SK-N-SH (cell line): ENCODE measurements around the gene CDHR3. TPM values are rescaled to one million over a fixed set of nuclear protein-coding genes. Genes with fewer than 3 reads are reported as not detected.

Experiments
- CTCF ChIA-PET: fragments of 300-600, 350-600 bp; formaldehyde crosslinking; extraction: SDS; loops from one replicate; lab custom pipeline; 2021; lab: Yijun Ruan, JAX
- POLR2A ChIA-PET: fragments of 350-600 bp; sonication (Branson Sonifier 250); formaldehyde crosslinking; extraction: SDS; loops from one replicate; lab custom pipeline; 2020; ENCODE audit warnings: antibody characterized with exemption, inconsistent platforms; lab: Yijun Ruan, JAX
- DNase-seq: peaks from one replicate; pipeline ENCODE4 v3.0.0; 2012
- H2AFZ ChIP-seq: fragments of 200-600 bp; sonication (generic); 2 replicates; pipeline ENCODE4 v1.8.1; 2016; ENCODE audit warnings: antibody characterized with exemption, mild to moderate bottlenecking, low read depth
- H3F3A ChIP-seq: fragments of 200-600 bp; sonication (generic); replicated peaks from 2 replicates; pipeline ENCODE3; 2016; ENCODE audit warnings: antibody characterized with exemption, mild to moderate bottlenecking; ENCODE audit not compliant: insufficient read depth
- H3K27ac ChIP-seq, 2 experiments: fragments of 200-500 bp in 1 of 2; fragments of 200-600 bp in 1 of 2; sonication (Bioruptor generic) in 1 of 2; sonication (generic), shearing (Covaris generic) in 1 of 2; 2 replicates each; pipeline versions ENCODE4 v1.5.1 to v1.6.1; 2014 to 2016; ENCODE audit warnings: low read depth in 2 of 2, inconsistent platforms in 1 of 2, low read length in 1 of 2, mild to moderate bottlenecking in 1 of 2, mixed read lengths in 1 of 2
- H3K27me3 ChIP-seq: fragments of 200-600 bp; sonication (generic), shearing (Covaris generic); 2 replicates; pipeline ENCODE4 v1.6.1; 2016; ENCODE audit warnings: mixed run types; ENCODE audit not compliant: insufficient read depth
- H3K36me3 ChIP-seq, 2 experiments: fragments of 200-500 bp in 1 of 2; fragments of 200-600 bp in 1 of 2; sonication (Bioruptor generic) in 1 of 2; sonication (generic) in 1 of 2; replicated peaks in 1 of 2; 2 replicates each; pipeline versions ENCODE3 to v1.5.1; 2014 to 2016; ENCODE audit warnings: low read length in 1 of 2, mild to moderate bottlenecking in 1 of 2; ENCODE audit not compliant: insufficient read depth in 2 of 2, control insufficient read depth in 1 of 2
- H3K4me1 ChIP-seq, 2 experiments: fragments of 200-500 bp in 1 of 2; fragments of 200-600 bp in 1 of 2; sonication (Bioruptor generic) in 1 of 2; sonication (generic), shearing (Covaris generic) in 1 of 2; 2 replicates each; pipeline versions ENCODE4 v1.5.1 to v1.6.1; 2014 to 2016; ENCODE audit warnings: low read depth in 1 of 2, low read length in 1 of 2, mixed run types in 1 of 2; ENCODE audit not compliant: insufficient read depth in 2 of 2, control insufficient read depth in 1 of 2
- H3K4me2 ChIP-seq: fragments of 200-600 bp; sonication (generic), shearing (Covaris generic); 2 replicates; pipeline ENCODE4 v1.6.1; 2017; ENCODE audit warnings: mixed run types
- H3K4me3 ChIP-seq, 2 experiments: fragments of 200-500 bp in 1 of 2; fragments of 200-600 bp in 1 of 2; sonication (Bioruptor generic) in 1 of 2; sonication (generic), shearing (Covaris generic) in 1 of 2; 2 replicates each; pipeline versions ENCODE4 v1.5.1 to v1.8.1; 2014 to 2016; ENCODE audit warnings: low read depth in 2 of 2, inconsistent platforms in 1 of 2, low read length in 1 of 2, mild to moderate bottlenecking in 1 of 2, mixed read lengths in 1 of 2, moderate library complexity in 1 of 2
- H3K79me2 ChIP-seq: fragments of 200-600 bp; sonication (generic); 2 replicates; pipeline ENCODE4 v1.8.1; 2017; ENCODE audit warnings: mild to moderate bottlenecking; ENCODE audit not compliant: insufficient read depth
- H3K9ac ChIP-seq: fragments of 200-600 bp; sonication (generic); 2 replicates; pipeline ENCODE4 v1.6.1; 2017; ENCODE audit warnings: mixed run types
- H3K9me2 ChIP-seq: fragments of 200-600 bp; sonication (generic); 2 replicates; pipeline ENCODE4 v1.6.1; 2017; ENCODE audit warnings: mixed run types
- H3K9me3 ChIP-seq: fragments of 200-600 bp; sonication (generic); 2 replicates; pipeline ENCODE4 v1.6.1; 2017; ENCODE audit warnings: mixed run types, mild to moderate bottlenecking, moderate library complexity
- H4K20me1 ChIP-seq: fragments of 200-600 bp; sonication (generic); 2 replicates; pipeline ENCODE4 v1.6.1; 2017; ENCODE audit warnings: mild to moderate bottlenecking, mixed run types; ENCODE audit not compliant: insufficient read depth
- ELF1 ChIP-seq: IDR thresholded peaks from 2 replicates; pipeline ENCODE4 v1.4.0; 2012
- EP300 ChIP-seq, 2 experiments: IDR thresholded peaks; 2 replicates each; pipeline versions ENCODE4 v1.4.0 to v1.6.1; 2012; ENCODE audit warnings: borderline replicate concordance in 1 of 2, low read depth in 1 of 2, low read length in 1 of 2
- EZH2phosphoT487 ChIP-seq: fragments of 200-600 bp; sonication (generic); IDR thresholded peaks from 2 replicates; pipeline ENCODE4 v1.6.1; 2017; ENCODE audit warnings: low read depth, mixed run types, mild to moderate bottlenecking, antibody characterized with exemption, moderate library complexity, borderline replicate concordance
- GABPA ChIP-seq: IDR thresholded peaks from 2 replicates; pipeline ENCODE4 v1.4.0; 2012; ENCODE audit warnings: low read depth, mild to moderate bottlenecking
- IRF3 ChIP-seq: fragments of 150-350 bp; IDR thresholded peaks from 2 replicates; pipeline ENCODE4 v1.6.1; 2016; ENCODE audit warnings: mild to moderate bottlenecking, low read depth, low read length
- JUND ChIP-seq: IDR thresholded peaks from 2 replicates; pipeline ENCODE4 v1.4.0; 2012
- MAX ChIP-seq: IDR thresholded peaks from 2 replicates; pipeline ENCODE4 v1.4.0; 2012; ENCODE audit warnings: low read depth
- MEF2A ChIP-seq: IDR thresholded peaks from 2 replicates; pipeline ENCODE4 v1.4.0; 2012; ENCODE audit warnings: low read depth, borderline replicate concordance
- NFIC ChIP-seq: IDR thresholded peaks from 2 replicates; pipeline ENCODE4 v1.4.0; 2012; ENCODE audit warnings: borderline replicate concordance
- NRF1 ChIP-seq: IDR thresholded peaks from 2 replicates; pipeline ENCODE4 v1.6.1; 2012; ENCODE audit warnings: low read depth, mild to moderate bottlenecking, low read length
- PBX3 ChIP-seq: IDR thresholded peaks from 2 replicates; pipeline ENCODE4; 2012
- POLR2AphosphoS5 ChIP-seq: IDR thresholded peaks from 2 replicates; pipeline ENCODE4 v1.6.1; 2012; ENCODE audit warnings: low read depth, low read length
- REST ChIP-seq: IDR thresholded peaks from 2 replicates; pipeline ENCODE4 v1.6.1; 2012; ENCODE audit warnings: mild to moderate bottlenecking, low read depth, low read length, moderate library complexity
- RFX5 ChIP-seq: IDR thresholded peaks from 2 replicates; pipeline ENCODE4 v1.6.1; 2012; ENCODE audit warnings: mild to moderate bottlenecking, improper control_type of control experiment, low read length
- RXRA ChIP-seq: IDR thresholded peaks from 2 replicates; pipeline ENCODE4 v1.4.0; 2012; ENCODE audit warnings: low read depth, mild to moderate bottlenecking, borderline replicate concordance
- SIN3A ChIP-seq: IDR thresholded peaks from 2 replicates; pipeline ENCODE4 v1.6.1; 2012; ENCODE audit warnings: low read depth, mild to moderate bottlenecking, low read length, moderate library complexity, borderline replicate concordance
- SMC3 ChIP-seq: IDR thresholded peaks from 2 replicates; pipeline ENCODE4 v1.6.1; 2012; ENCODE audit warnings: low read depth, low read length, improper control_type of control experiment
- TAF1 ChIP-seq: IDR thresholded peaks from 2 replicates; pipeline ENCODE4 v1.6.1; 2012; ENCODE audit warnings: low read depth, mild to moderate bottlenecking, low read length, moderate library complexity, borderline replicate concordance
- TCF12 ChIP-seq: IDR thresholded peaks from 2 replicates; pipeline ENCODE4 v1.4.0; 2012
- TEAD4 ChIP-seq: IDR thresholded peaks from 2 replicates; pipeline ENCODE4 v1.4.0; 2012; ENCODE audit warnings: mild to moderate bottlenecking, borderline replicate concordance; ENCODE audit not compliant: insufficient read depth
- USF1 ChIP-seq: IDR thresholded peaks from 2 replicates; pipeline ENCODE4 v1.4.0; 2012; ENCODE audit warnings: low read depth, borderline replicate concordance
- YY1 ChIP-seq: IDR thresholded peaks from 2 replicates; pipeline ENCODE4 v1.4.0; 2012; ENCODE audit warnings: low read depth, mild to moderate bottlenecking
- WGBS: methylation state at CpG from one replicate; pipeline ENCODE4 v1.1.6; 2017; ENCODE audit warnings: low lambda C conversion rate; 5-methylcytosine and 5-hydroxymethylcytosine counted together
- polyA plus RNA-seq, 3 experiments: library from polyadenylated mRNA; depleted of rRNA; stranded (reverse); fragments of >200 nt; gene quantifications; 2 replicates each; pipeline ENCODE4 v1.2.3, GENCODE V29; 2012

The CDHR3 gene
- polyA plus RNA-seq, 1 of the 3 experiments (the other 2 are of a cell fraction), result 7.5 TPM

GRCh38 chr7:105980645-105981396 is 17.8 kb downstream of the CDHR3 start (continued):
- no peak for TF ChIP-seq IRF3
- TF ChIP-seq ELF1, result no peak
- no peak for TF ChIP-seq PBX3
- no peak for TF ChIP-seq JUND
- no peak for TF ChIP-seq SIN3A
- no peak for TF ChIP-seq SMC3
- TF ChIP-seq GABPA, result no peak
- TF ChIP-seq TEAD4, result no peak
- no peak for TF ChIP-seq RXRA
- no peak for TF ChIP-seq TCF12

- ChIA-PET POLR2A (no interaction called here), CTCF (interaction anchor here (1.4 to 2.3 kb wide), 3 partner anchors 8 to 106 kb away, joined by 3 to 9 read pairs (median 7); partner anchors contain the start of gene ATXN7L1)
- Histone ChIP-seq H3K4me1 (no peaks in the 10 kb centered on the region; a peak in 1 of 4 replicates), H4K20me1 (no peaks in the 10 kb centered on the region), H2AFZ (no peak overlapping the region), H3K36me3 (no peaks in the 10 kb centered on the region), H3K4me2 (no peak overlapping the region), H3K79me2 (no peaks in the 10 kb centered on the region), H3K27me3 (no peaks in the 10 kb centered on the region), H3F3A (no peaks in the 10 kb centered on the region), H3K9ac (no peak overlapping the region), H3K9me3 (no peaks in the 10 kb centered on the region), H3K4me3 (no peak overlapping the region), H3K9me2 (no peaks in the 10 kb centered on the region), H3K27ac (no peak overlapping the region)
- DNase-seq, result no peak
- WGBS, result 74% methylated on average over 2 of the region's 2 CpGs
- TF ChIP-seq REST (no peak), TCF12 (no peak), MEF2A (no peak), YY1 (no peak), PBX3 (no peak), NRF1 (no peak), EZH2phosphoT487 (no peak), USF1 (no peak), SMC3 (no peak), EP300 (IDR thresholded peaks at IDR 0.05; ENCODE audit: borderline replicate concordance in 1 of 2, low read depth in 1 of 2, low read length in 1 of 2) (no peak), TAF1 (no peak), TEAD4 (no peak), SIN3A (no peak), MAX (no peak), NFIC (no peak), POLR2AphosphoS5 (no peak), RFX5 (no peak)
Observed at GRCh38 chr7:105982388-105982787, 19.3 kb downstream of the CDHR3 start.
